RPMI8226 (cell line): ENCODE measurements around the gene FAHD1.

Experiments
- DNase-seq: peaks from one replicate; pipeline ENCODE4 v3.0.0-alpha.2; 2015

The FAHD1 gene

GRCh38 chr16:1818204-1818872 lies 8.7 kb upstream of the FAHD1 start:
- no peak for DNase-seq

- no peak for DNase-seq
Measured at GRCh38 chr16:1818873-1819525, 8.0 kb upstream of the FAHD1 start.

GRCh38 chr16:1819611-1820010 lies 7.4 kb upstream of the FAHD1 start:
- no peak for DNase-seq

GRCh38 chr16:1820096-1820945 lies 6.7 kb upstream of the FAHD1 start:
- DNase-seq: no peak

- DNase-seq: no peak
Measured at GRCh38 chr16:1820946-1821290, 6.1 kb upstream of the FAHD1 start.

GRCh38 chr16:1821861-1822611 lies 5.0 kb upstream of the FAHD1 start:
- DNase-seq: no peak

- no peak for DNase-seq
Measured at GRCh38 chr16:1822801-1823200, 4.2 kb upstream of the FAHD1 start.

- DNase-seq: peak; percentile 63
Measured at GRCh38 chr16:1823821-1824220, 3.2 kb upstream of the FAHD1 start.

- no peak for DNase-seq
Measured at GRCh38 chr16:1825381-1825863, 1.6 kb upstream of the FAHD1 start.

GRCh38 chr16:1825864-1826690 lies 929 bp upstream of the FAHD1 start:
- DNase-seq: peak; percentile 88

- DNase-seq: no peak
Measured at GRCh38 chr16:1828645-1829410, 1.8 kb downstream of the FAHD1 start.

GRCh38 chr16:1830213-1830612 lies 3.2 kb downstream of the FAHD1 start:
- DNase-seq: no peak

GRCh38 chr16:1831186-1832075 lies 4.4 kb downstream of the FAHD1 start:
- DNase-seq: no peak

GRCh38 chr16:1832838-1833454 lies 5.9 kb downstream of the FAHD1 start:
- DNase-seq: no peak

- DNase-seq: no peak
Measured at GRCh38 chr16:1834096-1834495, 7.1 kb downstream of the FAHD1 start.

- no peak for DNase-seq
Measured at GRCh38 chr16:1839554-1839953, 12.5 kb downstream of the FAHD1 start.

GRCh38 chr16:1845985-1846384 lies 19.0 kb downstream of the FAHD1 start:
- no peak for DNase-seq

GRCh38 chr16:1846416-1846815 lies 19.4 kb downstream of the FAHD1 start:
- no peak for DNase-seq

GRCh38 chr16:1850981-1851380 lies 24.0 kb downstream of the FAHD1 start:
- no peak for DNase-seq

GRCh38 chr16:1851793-1852192 lies 24.8 kb downstream of the FAHD1 start:
- no peak for DNase-seq
